HepG2 (cell line): Measurements from ENCODE around the gene MT1G. TPM values are rescaled to one million over a fixed set of nuclear protein-coding genes. Genes with fewer than 3 reads are reported as not detected.

Source experiments
- CCDC6 ChIP-seq: sonication (generic); formaldehyde crosslinking; IDR thresholded peaks from 2 replicates; pipeline ENCODE4 v1.8.1; 2022; ENCODE audit warnings: mild to moderate bottlenecking, missing genetic modification reagents, moderate library complexity
- CENPBD1 ChIP-seq: sonication (generic); formaldehyde crosslinking; IDR thresholded peaks from 2 replicates; pipeline ENCODE4 v1.8.0; 2022; ENCODE audit warnings: missing genetic modification reagents, low read depth, mild to moderate bottlenecking, borderline replicate concordance
- DMAP1 ChIP-seq: IDR thresholded peaks from 2 replicates; pipeline ENCODE4 v1.6.1; 2016
- ETS1 ChIP-seq: sonication (generic); formaldehyde crosslinking; IDR thresholded peaks from 2 replicates; pipeline ENCODE4 v1.4.0; 2020; ENCODE audit warnings: missing genetic modification reagents
- GABPB1 ChIP-seq: IDR thresholded peaks from 2 replicates; pipeline ENCODE4 v1.6.1; 2016; ENCODE audit warnings: mild to moderate bottlenecking, missing genetic modification reagents, moderate library complexity, missing compliant biosample characterization
- MIER3 ChIP-seq: IDR thresholded peaks from 2 replicates; pipeline ENCODE4 v1.6.1; 2016; ENCODE audit warnings: missing compliant biosample characterization, borderline replicate concordance
- NFATC3 ChIP-seq: sonication (generic); formaldehyde crosslinking; IDR thresholded peaks from 2 replicates; pipeline ENCODE4 v1.5.1; 2020; ENCODE audit warnings: mild to moderate bottlenecking, missing genetic modification reagents
- RBAK ChIP-seq: sonication (generic); formaldehyde crosslinking; IDR thresholded peaks from 2 replicates; pipeline ENCODE4 v1.5.1; 2020; ENCODE audit warnings: mild to moderate bottlenecking, missing genetic modification reagents
- ZFP82 ChIP-seq: sonication (generic); formaldehyde crosslinking; IDR thresholded peaks from 2 replicates; pipeline ENCODE4 v1.5.1; 2020; ENCODE audit warnings: mild to moderate bottlenecking, missing genetic modification reagents, borderline replicate concordance
- ZNF337 ChIP-seq: sonication (generic); formaldehyde crosslinking; IDR thresholded peaks from 2 replicates; pipeline ENCODE4 v1.5.1; 2020; ENCODE audit warnings: missing genetic modification reagents, low read depth, mild to moderate bottlenecking, borderline replicate concordance
- ZNF414 ChIP-seq: sonication (generic); formaldehyde crosslinking; IDR thresholded peaks from 2 replicates; pipeline ENCODE4 v1.5.0; 2020; ENCODE audit warnings: missing genetic modification reagents
- ZNF567 ChIP-seq: sonication (generic); formaldehyde crosslinking; IDR thresholded peaks from 2 replicates; pipeline ENCODE4 v1.8.1; 2023; ENCODE audit warnings: mild to moderate bottlenecking, missing genetic modification reagents, borderline replicate concordance
- ZNF788 ChIP-seq: sonication (generic); formaldehyde crosslinking; IDR thresholded peaks from 2 replicates; pipeline ENCODE4 v1.5.0; 2020; ENCODE audit warnings: mild to moderate bottlenecking, missing genetic modification reagents, borderline replicate concordance
- ZSCAN9 ChIP-seq: IDR thresholded peaks from 2 replicates; pipeline ENCODE4 v1.6.1; 2016; ENCODE audit warnings: borderline replicate concordance
- polyA plus RNA-seq, 8 experiments: library from polyadenylated mRNA; depleted of rRNA in 3 of 8; stranded (reverse) in 7 of 8; unstranded in 1 of 8; fragments of >200 nt; fragmentation: Illumina TruSeq in 4 of 8; extraction: Trizol in 4 of 8; gene quantifications; 2 replicates each; pipeline versions ENCODE4 v1.2.1 to v1.2.3, GENCODE V29; 2011 to 2016; ENCODE audit warnings: low read depth in 4 of 8, missing spikeins in 1 of 8, mixed read lengths in 1 of 8; ENCODE audit not compliant: insufficient read depth in 1 of 8
- total RNA-seq, 5 experiments: library from RNA; depleted of rRNA; stranded (reverse); fragments of >200 nt; fragmentation: Illumina TruSeq; extraction: Trizol; gene quantifications; 2 replicates each; pipeline ENCODE4 v1.2.3, GENCODE V29; 2016; ENCODE audit warnings: low read depth in 1 of 5
- TF ChIP-seq, protein P1 (sequence below): sonication (generic); formaldehyde crosslinking; IDR thresholded peaks from 2 replicates; pipeline ENCODE4 v1.4.0; 2020; ENCODE audit warnings: low read depth, mild to moderate bottlenecking, missing genetic modification reagents
- TF ChIP-seq, protein P2 (sequence below): sonication (generic); formaldehyde crosslinking; IDR thresholded peaks from 2 replicates; pipeline ENCODE4 v1.5.0; 2020; ENCODE audit warnings: missing genetic modification reagents, mild to moderate bottlenecking, borderline replicate concordance
- TF ChIP-seq, protein P3 (sequence below): sonication (generic); formaldehyde crosslinking; IDR thresholded peaks from 2 replicates; pipeline ENCODE4 v1.5.0; 2020; ENCODE audit warnings: mild to moderate bottlenecking, missing genetic modification reagents, borderline replicate concordance

The MT1G gene
- total and polyA plus RNA-seq, 2 of the 13 experiments (the other 11 are each of a cell fraction or from before 2014, with no cell fraction given) = 3.6 to 377 TPM

DNA sequence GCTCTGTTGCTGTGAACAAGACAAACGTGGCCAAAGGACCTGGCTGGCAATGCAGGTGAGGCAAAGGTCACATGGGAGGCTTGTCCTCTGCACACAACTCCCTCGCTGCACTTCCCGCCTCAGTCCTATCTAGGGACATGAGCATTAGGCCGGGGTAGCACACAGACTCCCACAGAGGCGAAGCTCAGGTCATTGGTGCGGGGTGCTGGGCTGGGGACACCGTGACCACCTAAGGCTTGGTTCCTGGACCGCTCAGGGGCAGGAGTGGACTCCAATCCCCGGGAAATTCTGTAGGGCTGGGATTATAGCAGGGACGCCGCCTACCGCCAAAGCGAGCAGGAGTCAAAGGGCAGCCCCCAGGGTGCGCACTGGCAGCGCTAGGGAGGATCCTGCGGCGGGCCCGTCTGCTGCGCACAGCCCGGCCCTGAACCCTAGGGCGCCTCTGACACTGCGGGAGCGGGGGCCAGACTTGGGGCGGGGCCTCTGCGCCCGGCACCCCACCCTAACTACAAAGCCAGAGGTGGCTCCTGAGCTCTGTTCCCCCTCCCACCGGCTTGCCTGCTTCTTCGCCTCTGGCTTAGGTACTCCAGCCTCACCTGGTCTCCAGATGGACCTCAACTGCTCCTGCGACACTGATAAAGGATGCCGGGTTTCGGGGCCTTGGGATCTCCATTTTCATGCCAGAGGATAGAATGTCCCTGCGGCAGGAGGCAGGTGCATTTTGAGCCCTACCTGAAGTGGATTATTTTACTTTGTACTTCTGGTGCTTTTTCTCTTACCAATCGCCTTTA lies 20.0 kb downstream of the MT1G start (continued):
- TF ChIP-seq DMAP1 (CRISPR knock-in tag) = 0 out of 2 replicates have a peak, but pooled peaks have one; percentile 39
- no peak for TF ChIP-seq ZSCAN9 (CRISPR knock-in tag)
- no peak for TF ChIP-seq NFATC3 (CRISPR knock-in tag)
- TF ChIP-seq ZFP82 (CRISPR knock-in tag) = no peak
- no peak for TF ChIP-seq ZNF337
- TF ChIP-seq RBAK (CRISPR knock-in tag) = no peak
- TF ChIP-seq, protein P1, sequence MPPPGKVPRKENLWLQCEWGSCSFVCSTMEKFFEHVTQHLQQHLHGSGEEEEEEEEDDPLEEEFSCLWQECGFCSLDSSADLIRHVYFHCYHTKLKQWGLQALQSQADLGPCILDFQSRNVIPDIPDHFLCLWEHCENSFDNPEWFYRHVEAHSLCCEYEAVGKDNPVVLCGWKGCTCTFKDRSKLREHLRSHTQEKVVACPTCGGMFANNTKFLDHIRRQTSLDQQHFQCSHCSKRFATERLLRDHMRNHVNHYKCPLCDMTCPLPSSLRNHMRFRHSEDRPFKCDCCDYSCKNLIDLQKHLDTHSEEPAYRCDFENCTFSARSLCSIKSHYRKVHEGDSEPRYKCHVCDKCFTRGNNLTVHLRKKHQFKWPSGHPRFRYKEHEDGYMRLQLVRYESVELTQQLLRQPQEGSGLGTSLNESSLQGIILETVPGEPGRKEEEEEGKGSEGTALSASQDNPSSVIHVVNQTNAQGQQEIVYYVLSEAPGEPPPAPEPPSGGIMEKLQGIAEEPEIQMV (CRISPR knock-in tag) = no peak
- no peak for TF ChIP-seq ETS1
- TF ChIP-seq MIER3 (CRISPR knock-in tag) = no peak
- 0 out of 2 replicates have a peak, but pooled peaks have one; percentile 27 for TF ChIP-seq ZNF567 (CRISPR knock-in tag)
- TF ChIP-seq, protein P2, sequence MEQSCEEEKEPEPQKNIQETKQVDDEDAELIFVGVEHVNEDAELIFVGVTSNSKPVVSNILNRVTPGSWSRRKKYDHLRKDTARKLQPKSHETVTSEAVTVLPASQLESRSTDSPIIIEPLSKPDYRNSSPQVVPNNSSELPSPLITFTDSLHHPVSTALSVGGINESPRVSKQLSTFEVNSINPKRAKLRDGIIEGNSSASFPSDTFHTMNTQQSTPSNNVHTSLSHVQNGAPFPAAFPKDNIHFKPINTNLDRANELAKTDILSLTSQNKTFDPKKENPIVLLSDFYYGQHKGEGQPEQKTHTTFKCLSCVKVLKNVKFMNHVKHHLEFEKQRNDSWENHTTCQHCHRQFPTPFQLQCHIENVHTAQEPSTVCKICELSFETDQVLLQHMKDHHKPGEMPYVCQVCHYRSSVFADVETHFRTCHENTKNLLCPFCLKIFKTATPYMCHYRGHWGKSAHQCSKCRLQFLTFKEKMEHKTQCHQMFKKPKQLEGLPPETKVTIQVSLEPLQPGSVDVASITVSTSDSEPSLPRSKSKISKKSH (CRISPR knock-in tag) = peak; percentile 54; the same call in 1 of the 2 replicates
- no peak for TF ChIP-seq CENPBD1 (CRISPR knock-in tag)
- TF ChIP-seq, protein P3, sequence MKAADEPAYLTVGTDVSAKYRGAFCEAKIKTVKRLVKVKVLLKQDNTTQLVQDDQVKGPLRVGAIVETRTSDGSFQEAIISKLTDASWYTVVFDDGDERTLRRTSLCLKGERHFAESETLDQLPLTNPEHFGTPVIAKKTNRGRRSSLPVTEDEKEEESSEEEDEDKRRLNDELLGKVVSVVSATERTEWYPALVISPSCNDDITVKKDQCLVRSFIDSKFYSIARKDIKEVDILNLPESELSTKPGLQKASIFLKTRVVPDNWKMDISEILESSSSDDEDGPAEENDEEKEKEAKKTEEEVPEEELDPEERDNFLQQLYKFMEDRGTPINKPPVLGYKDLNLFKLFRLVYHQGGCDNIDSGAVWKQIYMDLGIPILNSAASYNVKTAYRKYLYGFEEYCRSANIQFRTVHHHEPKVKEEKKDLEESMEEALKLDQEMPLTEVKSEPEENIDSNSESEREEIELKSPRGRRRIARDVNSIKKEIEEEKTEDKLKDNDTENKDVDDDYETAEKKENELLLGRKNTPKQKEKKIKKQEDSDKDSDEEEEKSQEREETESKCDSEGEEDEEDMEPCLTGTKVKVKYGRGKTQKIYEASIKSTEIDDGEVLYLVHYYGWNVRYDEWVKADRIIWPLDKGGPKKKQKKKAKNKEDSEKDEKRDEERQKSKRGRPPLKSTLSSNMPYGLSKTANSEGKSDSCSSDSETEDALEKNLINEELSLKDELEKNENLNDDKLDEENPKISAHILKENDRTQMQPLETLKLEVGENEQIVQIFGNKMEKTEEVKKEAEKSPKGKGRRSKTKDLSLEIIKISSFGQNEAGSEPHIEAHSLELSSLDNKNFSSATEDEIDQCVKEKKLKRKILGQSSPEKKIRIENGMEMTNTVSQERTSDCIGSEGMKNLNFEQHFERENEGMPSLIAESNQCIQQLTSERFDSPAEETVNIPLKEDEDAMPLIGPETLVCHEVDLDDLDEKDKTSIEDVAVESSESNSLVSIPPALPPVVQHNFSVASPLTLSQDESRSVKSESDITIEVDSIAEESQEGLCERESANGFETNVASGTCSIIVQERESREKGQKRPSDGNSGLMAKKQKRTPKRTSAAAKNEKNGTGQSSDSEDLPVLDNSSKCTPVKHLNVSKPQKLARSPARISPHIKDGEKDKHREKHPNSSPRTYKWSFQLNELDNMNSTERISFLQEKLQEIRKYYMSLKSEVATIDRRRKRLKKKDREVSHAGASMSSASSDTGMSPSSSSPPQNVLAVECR = no peak
- TF ChIP-seq ZNF414 (CRISPR knock-in tag) = no peak
- peak; percentile 41; the same call in 1 of the 2 replicates for TF ChIP-seq GABPB1
- TF ChIP-seq CCDC6 (CRISPR knock-in tag) = no peak
- no peak; the same call in 1 of the 2 replicates for TF ChIP-seq ZNF788
